Measurements from ENCODE around the gene PIP5KL1. TPM values are rescaled to one million over a fixed set of nuclear protein-coding genes. Genes with fewer than 3 reads are reported as not detected.

PIP5KL1 gene
- total RNA-seq, 1 donor from 2014 or later: 3.4 TPM

DNA sequence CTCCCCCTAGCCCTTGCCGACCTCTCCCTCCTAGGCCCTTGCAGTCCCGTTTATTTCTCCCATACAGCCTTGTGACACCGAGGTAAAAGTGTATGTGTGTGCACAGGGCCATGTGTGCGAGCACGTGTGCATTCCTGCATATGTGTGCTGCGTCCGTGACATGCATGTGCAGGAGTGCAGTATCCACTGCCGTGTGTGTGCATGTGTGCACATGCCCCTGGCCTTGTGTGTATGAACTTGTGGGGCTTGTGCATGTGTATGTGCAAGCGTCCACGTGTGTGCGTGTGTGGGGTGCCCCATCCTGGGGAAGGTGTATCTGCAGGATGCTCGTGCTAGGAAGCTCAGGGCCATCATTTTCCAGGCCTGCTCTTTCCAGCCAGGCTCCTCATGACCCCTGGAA, 59.7 kb downstream of the PIP5KL1 start:
- H3K9me3 Mint-ChIP-seq: no peaks in the 10 kb centered on the region
- no peak for DNase-seq (ENCODE audit: low read depth, low spot score)
- H3K4me1 Mint-ChIP-seq: peaks cover 3% of the 10 kb centered on the region
- no peaks in the 10 kb centered on the region for H3K27me3 Mint-ChIP-seq (ENCODE audit: low read depth)
- H3K4me3 Mint-ChIP-seq: no peak overlapping the region
- H3K36me3 Mint-ChIP-seq (ENCODE audit: low read depth): no peaks in the 10 kb centered on the region
- peak overlapping the region; percentile 78 for H3K27ac Mint-ChIP-seq (ENCODE audit: unreplicated experiment)
- TF ChIP-seq, protein P1, sequence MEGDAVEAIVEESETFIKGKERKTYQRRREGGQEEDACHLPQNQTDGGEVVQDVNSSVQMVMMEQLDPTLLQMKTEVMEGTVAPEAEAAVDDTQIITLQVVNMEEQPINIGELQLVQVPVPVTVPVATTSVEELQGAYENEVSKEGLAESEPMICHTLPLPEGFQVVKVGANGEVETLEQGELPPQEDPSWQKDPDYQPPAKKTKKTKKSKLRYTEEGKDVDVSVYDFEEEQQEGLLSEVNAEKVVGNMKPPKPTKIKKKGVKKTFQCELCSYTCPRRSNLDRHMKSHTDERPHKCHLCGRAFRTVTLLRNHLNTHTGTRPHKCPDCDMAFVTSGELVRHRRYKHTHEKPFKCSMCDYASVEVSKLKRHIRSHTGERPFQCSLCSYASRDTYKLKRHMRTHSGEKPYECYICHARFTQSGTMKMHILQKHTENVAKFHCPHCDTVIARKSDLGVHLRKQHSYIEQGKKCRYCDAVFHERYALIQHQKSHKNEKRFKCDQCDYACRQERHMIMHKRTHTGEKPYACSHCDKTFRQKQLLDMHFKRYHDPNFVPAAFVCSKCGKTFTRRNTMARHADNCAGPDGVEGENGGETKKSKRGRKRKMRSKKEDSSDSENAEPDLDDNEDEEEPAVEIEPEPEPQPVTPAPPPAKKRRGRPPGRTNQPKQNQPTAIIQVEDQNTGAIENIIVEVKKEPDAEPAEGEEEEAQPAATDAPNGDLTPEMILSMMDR (conservative IDR thresholded peaks at IDR 0.05): no peak

Other genes starting within 250 kb of the PIP5KL1 start
- gene CFAP157, start 223.8 kb downstream of the PIP5KL1 start, total RNA-seq: 0.16 TPM in 1 of 2 replicates, not detected in the other
- 7.2 and 9.8 TPM in 2 replicates for gene PTRH1, start 215.1 kb downstream of the PIP5KL1 start, total RNA-seq
- not detected in 2 replicates for gene TTC16, start 214.7 kb downstream of the PIP5KL1 start, total RNA-seq
- gene TOR2A, start 195.5 kb downstream of the PIP5KL1 start, total RNA-seq: 25.7 and 27.4 TPM in 2 replicates
- 6.0 and 7.2 TPM in 2 replicates for gene SH2D3C, start 152.1 kb downstream of the PIP5KL1 start, total RNA-seq
- 77.0 and 84.8 TPM in 2 replicates for gene CDK9, start 144.7 kb downstream of the PIP5KL1 start, total RNA-seq
- gene FPGS, start 127.9 kb downstream of the PIP5KL1 start, total RNA-seq: 64.6 and 69.9 TPM in 2 replicates
- 2.6 and 3.3 TPM in 2 replicates for gene ENG, start 76.1 kb downstream of the PIP5KL1 start, total RNA-seq
- 39.6 and 45.5 TPM in 2 replicates for gene AK1, start 53.1 kb downstream of the PIP5KL1 start, total RNA-seq
- gene ST6GALNAC6, start 31.2 kb downstream of the PIP5KL1 start, total RNA-seq: 25.4 and 27.4 TPM in 2 replicates
- 12.6 and 14.5 TPM in 2 replicates for gene ST6GALNAC4, start 13.7 kb downstream of the PIP5KL1 start, total RNA-seq
- 52.2 and 59.1 TPM in 2 replicates for gene DPM2, start 7.1 kb upstream of the PIP5KL1 start, total RNA-seq
- 53.5 and 71.1 TPM in 2 replicates for gene EEIG1, start 50.2 kb upstream of the PIP5KL1 start, total RNA-seq
- gene NAIF1, start 136.5 kb upstream of the PIP5KL1 start, total RNA-seq: 9.8 and 11.8 TPM in 2 replicates
- gene SLC25A25, start 137.5 kb upstream of the PIP5KL1 start, total RNA-seq: 13.9 and 16.8 TPM in 2 replicates
- 63.2 and 72.2 TPM in 2 replicates for gene PTGES2, start 197.0 kb upstream of the PIP5KL1 start, total RNA-seq
- not detected in 2 replicates for gene LCN2, start 218.7 kb upstream of the PIP5KL1 start, total RNA-seq
- gene BBLN, start 229.5 kb upstream of the PIP5KL1 start, total RNA-seq: 80.6 and 82.5 TPM in 2 replicates